Testis (tissue), 2 donors: Measurements from ENCODE around the gene VWA3B.

Experiments
- POLR2A ChIP-seq: fragments of 450-650 bp; IDR thresholded peaks from one replicate; pipeline ENCODE4 v1.6.1; 2017; ENCODE audit warnings: antibody characterized with exemption, mild to moderate bottlenecking, moderate library complexity
- TF ChIP-seq, protein P1 (sequence below), 3 experiments: fragments of 450-650 bp in 2 of 3; fragments of 200-600 bp in 1 of 3; sonication (generic) in 1 of 3; IDR thresholded peaks; one replicate each; pipeline ENCODE4 v1.5.1; 2016 to 2019; ENCODE audit warnings: antibody characterized with exemption in 3 of 3, mild to moderate bottlenecking in 2 of 3, moderate library complexity in 1 of 3

DNA sequence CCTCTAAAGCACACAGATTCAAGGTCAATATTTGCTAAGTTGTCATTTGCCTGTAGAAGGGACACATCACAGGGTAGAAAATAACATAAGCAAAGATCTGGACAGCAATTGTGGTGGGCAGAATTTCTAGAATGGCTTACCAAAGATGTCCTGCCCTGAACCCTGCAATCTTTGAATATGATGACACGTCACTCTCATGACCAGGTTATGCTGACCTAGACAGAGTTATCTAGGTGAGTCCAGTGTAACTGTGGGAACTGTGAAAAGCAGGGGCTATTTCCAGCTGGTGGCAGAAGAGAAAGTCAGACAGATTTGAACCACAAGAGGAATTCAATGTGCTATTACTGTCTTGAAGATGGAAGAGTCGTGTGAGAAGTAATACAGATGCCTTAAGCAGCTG, 147.0 kb downstream of the VWA3B start:
- TF ChIP-seq, protein P1, sequence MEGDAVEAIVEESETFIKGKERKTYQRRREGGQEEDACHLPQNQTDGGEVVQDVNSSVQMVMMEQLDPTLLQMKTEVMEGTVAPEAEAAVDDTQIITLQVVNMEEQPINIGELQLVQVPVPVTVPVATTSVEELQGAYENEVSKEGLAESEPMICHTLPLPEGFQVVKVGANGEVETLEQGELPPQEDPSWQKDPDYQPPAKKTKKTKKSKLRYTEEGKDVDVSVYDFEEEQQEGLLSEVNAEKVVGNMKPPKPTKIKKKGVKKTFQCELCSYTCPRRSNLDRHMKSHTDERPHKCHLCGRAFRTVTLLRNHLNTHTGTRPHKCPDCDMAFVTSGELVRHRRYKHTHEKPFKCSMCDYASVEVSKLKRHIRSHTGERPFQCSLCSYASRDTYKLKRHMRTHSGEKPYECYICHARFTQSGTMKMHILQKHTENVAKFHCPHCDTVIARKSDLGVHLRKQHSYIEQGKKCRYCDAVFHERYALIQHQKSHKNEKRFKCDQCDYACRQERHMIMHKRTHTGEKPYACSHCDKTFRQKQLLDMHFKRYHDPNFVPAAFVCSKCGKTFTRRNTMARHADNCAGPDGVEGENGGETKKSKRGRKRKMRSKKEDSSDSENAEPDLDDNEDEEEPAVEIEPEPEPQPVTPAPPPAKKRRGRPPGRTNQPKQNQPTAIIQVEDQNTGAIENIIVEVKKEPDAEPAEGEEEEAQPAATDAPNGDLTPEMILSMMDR (IDR thresholded peaks at IDR 0.05), result no peak
- TF ChIP-seq POLR2A, result no peak
